RWPE2 (cell line): ENCODE measurements around the gene TRPM1.

Source experiments
- ATAC-seq: fragments of 200-7000 bp; cut with Tn5 transposase; 3 replicates; pipeline ENCODE4 v1.9.1; 2021; ENCODE audit warnings: low read depth
- DNase-seq: peaks from one replicate; pipeline ENCODE4 v3.0.0-alpha.2; 2020; ENCODE audit warnings: low spot score
- H3K27ac ChIP-seq: fragments of 450-650 bp; 2 replicates; pipeline ENCODE4 v1.5.1; 2017; ENCODE audit warnings: mild to moderate bottlenecking; ENCODE audit not compliant: poor library complexity, severe bottlenecking
- H3K27me3 ChIP-seq: fragments of 250-450 bp; sonication (Bioruptor Pico); 2 replicates; pipeline ENCODE4 v1.5.1; 2021; ENCODE audit warnings: mild to moderate bottlenecking, moderate library complexity; ENCODE audit not compliant: insufficient read depth, poor library complexity, severe bottlenecking
- H3K36me3 ChIP-seq: fragments of 250-450 bp; sonication (Bioruptor Pico); 2 replicates; pipeline ENCODE4 v1.5.1; 2020; ENCODE audit warnings: low read depth, mild to moderate bottlenecking, moderate library complexity
- H3K4me1 ChIP-seq: fragments of 250-450 bp; sonication (Bioruptor Pico); 2 replicates; pipeline ENCODE4 v1.5.1; 2021; ENCODE audit warnings: mild to moderate bottlenecking, moderate library complexity; ENCODE audit not compliant: insufficient read depth, poor library complexity, severe bottlenecking
- H3K4me3 ChIP-seq: fragments of 250-450 bp; sonication (Bioruptor Pico); 2 replicates; pipeline ENCODE4 v1.5.1; 2021; ENCODE audit warnings: mild to moderate bottlenecking, moderate library complexity; ENCODE audit not compliant: severe bottlenecking
- H3K9me3 ChIP-seq: fragments of 250-450 bp; sonication (Bioruptor Pico); 2 replicates; pipeline ENCODE4 v1.5.1; 2021; ENCODE audit warnings: mild to moderate bottlenecking, moderate library complexity; ENCODE audit not compliant: severe bottlenecking
- CTCF ChIP-seq: fragments of 450-650 bp; IDR thresholded peaks from one replicate; pipeline ENCODE4 v1.5.1; 2017; ENCODE audit warnings: mild to moderate bottlenecking, moderate library complexity; ENCODE audit not compliant: poor library complexity, severe bottlenecking

The TRPM1 gene

GRCh38 chr15:31077181-31077580, 24.3 kb downstream of the TRPM1 start:
- no peaks in the 10 kb centered on the region for H3K36me3 ChIP-seq
- ATAC-seq (no peak), DNase-seq (no peak)
- peaks cover 9% of the 10 kb centered on the region for H3K27me3 ChIP-seq
- H3K4me1 ChIP-seq, result no peaks in the 10 kb centered on the region
- no peak for TF ChIP-seq CTCF
- no peak overlapping the region for H3K4me3 ChIP-seq
- no peak overlapping the region for H3K27ac ChIP-seq
- H3K9me3 ChIP-seq, result peaks cover 2% of the 10 kb centered on the region

- ATAC-seq (no peak), DNase-seq (no peak)
- peaks cover 2% of the 10 kb centered on the region for H3K9me3 ChIP-seq
- no peak overlapping the region for H3K4me3 ChIP-seq
- H3K36me3 ChIP-seq, result no peaks in the 10 kb centered on the region
- TF ChIP-seq CTCF, result no peak
- no peaks in the 10 kb centered on the region for H3K4me1 ChIP-seq
- H3K27me3 ChIP-seq, result peaks cover 9% of the 10 kb centered on the region
- H3K27ac ChIP-seq, result no peak overlapping the region
Observed at GRCh38 chr15:31074321-31074720, 27.2 kb downstream of the TRPM1 start.

GRCh38 chr15:31070867-31071266, 30.7 kb downstream of the TRPM1 start:
- Histone ChIP-seq H3K27ac (no peak overlapping the region), H3K27me3 (peaks cover 9% of the 10 kb centered on the region), H3K4me3 (no peak overlapping the region), H3K36me3 (no peaks in the 10 kb centered on the region), H3K4me1 (no peaks in the 10 kb centered on the region), H3K9me3 (peaks cover 2% of the 10 kb centered on the region)
- no peak for ATAC-seq
- TF ChIP-seq CTCF, result no peak
- DNase-seq, result no peak

GRCh38 chr15:31069360-31070000, 32.0 kb downstream of the TRPM1 start:
- Histone ChIP-seq H3K4me1 (no peaks in the 10 kb centered on the region), H3K27me3 (no peaks in the 10 kb centered on the region), H3K9me3 (peaks cover 2% of the 10 kb centered on the region), H3K4me3 (no peak overlapping the region), H3K36me3 (no peaks in the 10 kb centered on the region), H3K27ac (no peak overlapping the region)
- TF ChIP-seq CTCF, result no peak
- ATAC-seq, result no peak
- DNase-seq, result no peak

DNA sequence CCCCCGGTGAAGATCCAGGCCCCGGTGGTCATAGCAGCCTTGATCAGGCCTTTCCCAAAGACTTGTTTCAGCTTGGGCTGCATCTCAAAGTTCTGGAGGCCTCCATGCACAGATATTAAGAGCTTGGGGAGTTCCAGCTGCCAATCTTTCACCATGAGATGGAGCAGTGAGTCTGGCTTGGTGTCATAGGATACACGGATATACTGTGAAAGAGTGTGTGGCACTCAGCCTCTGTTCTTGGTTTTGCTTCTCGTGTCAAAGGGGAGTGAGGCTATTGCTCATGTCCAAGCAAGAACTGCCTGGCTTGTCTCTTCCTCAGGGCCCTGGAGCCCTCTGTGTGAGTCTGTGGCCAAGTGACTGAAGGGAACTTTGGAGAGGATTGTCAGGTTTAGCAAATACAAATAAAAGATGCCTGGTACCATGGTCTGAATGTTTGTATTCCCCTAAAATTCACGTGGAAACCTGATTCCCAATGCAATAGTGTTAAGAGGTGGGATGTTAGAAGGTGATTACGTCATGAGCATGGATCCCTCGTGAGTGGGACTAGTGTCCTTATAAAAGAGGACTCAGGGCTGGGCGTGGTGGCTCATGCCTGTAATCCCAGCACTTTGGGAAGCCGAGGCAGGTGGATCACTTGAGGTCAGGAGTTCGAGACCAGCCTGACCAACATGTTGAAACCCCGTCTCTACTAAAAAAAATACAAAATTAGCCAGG, 33.5 kb downstream of the TRPM1 start:
- no peaks in the 10 kb centered on the region for H3K36me3 ChIP-seq
- DNase-seq (no peak), ATAC-seq (no peak)
- no peak overlapping the region for H3K4me3 ChIP-seq
- no peaks in the 10 kb centered on the region for H3K27me3 ChIP-seq
- H3K4me1 ChIP-seq, result no peaks in the 10 kb centered on the region
- no peaks in the 10 kb centered on the region for H3K9me3 ChIP-seq
- no peak overlapping the region for H3K27ac ChIP-seq
- TF ChIP-seq CTCF, result no peak
